HG03066 (cell line): Measurements from ENCODE around the gene SRPRB.

Experiments
- ATAC-seq: cut with Tn5 transposase; IDR thresholded peaks from one replicate; pipeline ENCODE4 v1.9.1; 2021; ENCODE audit warnings: low read depth; ENCODE audit not compliant: unreplicated experiment

The SRPRB gene

DNA sequence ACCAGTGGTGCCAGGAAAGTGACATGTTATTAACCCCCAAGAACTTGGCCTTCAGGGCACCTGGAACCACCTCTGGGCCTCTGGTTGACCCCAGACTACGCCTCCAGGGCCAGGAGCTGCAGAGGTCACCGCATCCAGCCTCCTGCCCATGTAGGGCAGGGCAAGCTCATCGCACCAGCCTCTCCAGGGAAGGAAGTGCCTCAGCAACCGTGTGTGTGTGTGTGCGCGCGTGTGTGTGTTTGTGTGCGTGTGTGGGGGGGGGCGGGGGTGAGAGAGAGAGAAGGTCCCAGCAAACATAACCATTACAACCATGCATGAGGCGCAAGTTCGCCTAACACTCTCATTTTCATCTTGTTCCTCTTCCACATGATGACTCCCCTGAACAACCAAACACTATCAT lies 58.3 kb downstream of the SRPRB start:
- no peak for ATAC-seq

DNA sequence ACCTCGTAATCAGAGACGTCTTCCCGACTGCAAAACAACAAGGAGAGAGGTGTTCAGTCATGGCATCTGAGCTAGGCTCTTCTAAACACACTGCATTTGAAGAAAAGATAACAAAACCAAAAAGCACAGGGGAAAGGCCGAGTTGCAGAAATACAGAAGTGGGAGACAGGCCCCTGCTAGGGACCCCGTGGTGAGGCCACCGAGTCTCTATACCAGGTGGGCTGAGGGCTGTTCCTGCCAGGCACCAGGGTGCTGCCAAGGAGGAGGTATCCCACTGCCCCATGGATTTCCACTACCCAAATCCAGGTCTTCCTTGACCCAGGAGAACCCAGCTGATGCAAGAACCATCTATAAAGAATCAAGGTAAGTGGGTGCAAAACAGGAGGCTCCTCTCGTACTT lies 59.0 kb downstream of the SRPRB start:
- no peak for ATAC-seq

DNA sequence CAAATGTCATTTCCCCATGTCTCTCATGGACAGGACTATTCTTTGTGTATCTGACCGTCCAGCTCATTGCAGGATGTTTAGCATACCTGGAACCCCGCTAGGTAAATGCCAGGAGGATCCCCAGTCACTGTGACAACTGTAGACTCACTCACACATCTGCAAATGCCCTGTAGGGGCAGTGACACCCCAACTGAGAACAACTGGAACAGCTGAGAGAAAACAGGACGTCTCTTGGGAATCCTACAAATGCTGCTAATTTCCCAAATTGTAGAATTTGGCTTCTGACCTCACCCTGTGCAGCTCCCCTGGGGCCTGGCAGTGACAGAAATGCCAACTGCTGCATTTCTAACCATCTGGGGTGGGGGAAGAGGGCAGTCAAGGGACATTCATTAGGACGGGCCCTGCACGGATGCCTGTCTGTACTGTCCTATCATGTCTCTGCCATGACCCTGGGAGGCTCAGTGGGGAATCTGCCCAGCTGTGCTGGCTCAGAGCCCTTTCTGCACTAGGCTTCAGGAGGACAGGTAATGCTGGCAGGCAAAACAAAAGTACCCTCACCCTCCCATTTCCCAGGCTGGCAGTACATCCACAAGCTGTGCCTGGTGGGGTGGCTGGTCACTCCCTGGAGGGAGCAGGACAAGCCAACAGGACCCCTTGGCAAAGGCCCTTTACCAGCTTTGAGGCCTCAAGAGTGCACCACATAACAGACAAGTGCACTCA lies 59.7 kb downstream of the SRPRB start:
- ATAC-seq: no peak

DNA sequence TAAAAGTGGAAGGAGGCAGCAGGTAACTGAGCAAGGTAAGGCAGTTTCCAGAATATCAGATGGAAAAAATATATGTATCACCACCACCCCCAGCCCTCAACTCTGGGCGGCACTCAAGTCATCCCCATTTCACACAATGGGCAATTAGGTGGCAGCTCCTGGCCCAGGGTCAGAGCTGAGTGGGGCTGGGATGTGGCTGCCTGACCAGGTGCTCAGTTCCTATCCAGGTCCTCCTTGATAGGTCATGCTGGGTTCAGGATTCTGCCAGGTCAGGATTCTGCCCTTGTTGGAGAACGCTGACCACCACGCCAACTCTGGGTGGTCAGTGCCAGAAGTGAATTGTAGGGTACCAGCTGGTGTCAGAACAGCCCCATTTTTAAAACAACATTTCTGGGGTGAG lies 60.5 kb downstream of the SRPRB start:
- ATAC-seq: no peak

DNA sequence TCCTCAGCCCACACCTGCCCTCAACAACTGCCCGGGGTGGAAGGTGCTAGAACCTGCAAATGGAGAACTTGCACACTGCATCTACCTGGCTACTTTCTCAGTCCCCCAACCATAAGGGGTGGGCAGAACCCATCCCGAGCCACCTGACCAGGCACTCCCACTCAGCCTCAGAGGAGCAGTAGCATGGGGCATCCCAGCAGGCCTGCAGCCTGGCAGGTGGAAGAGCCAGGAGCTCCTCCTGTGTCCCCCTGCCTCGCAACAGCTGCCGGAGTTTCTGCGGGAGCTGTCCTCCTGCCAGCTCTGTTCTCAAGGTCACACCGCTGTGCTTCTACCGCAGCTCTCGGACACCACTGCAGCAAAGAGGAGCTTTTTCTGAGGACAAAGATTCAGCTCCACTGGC lies 62.6 kb downstream of the SRPRB start:
- ATAC-seq: no peak

DNA sequence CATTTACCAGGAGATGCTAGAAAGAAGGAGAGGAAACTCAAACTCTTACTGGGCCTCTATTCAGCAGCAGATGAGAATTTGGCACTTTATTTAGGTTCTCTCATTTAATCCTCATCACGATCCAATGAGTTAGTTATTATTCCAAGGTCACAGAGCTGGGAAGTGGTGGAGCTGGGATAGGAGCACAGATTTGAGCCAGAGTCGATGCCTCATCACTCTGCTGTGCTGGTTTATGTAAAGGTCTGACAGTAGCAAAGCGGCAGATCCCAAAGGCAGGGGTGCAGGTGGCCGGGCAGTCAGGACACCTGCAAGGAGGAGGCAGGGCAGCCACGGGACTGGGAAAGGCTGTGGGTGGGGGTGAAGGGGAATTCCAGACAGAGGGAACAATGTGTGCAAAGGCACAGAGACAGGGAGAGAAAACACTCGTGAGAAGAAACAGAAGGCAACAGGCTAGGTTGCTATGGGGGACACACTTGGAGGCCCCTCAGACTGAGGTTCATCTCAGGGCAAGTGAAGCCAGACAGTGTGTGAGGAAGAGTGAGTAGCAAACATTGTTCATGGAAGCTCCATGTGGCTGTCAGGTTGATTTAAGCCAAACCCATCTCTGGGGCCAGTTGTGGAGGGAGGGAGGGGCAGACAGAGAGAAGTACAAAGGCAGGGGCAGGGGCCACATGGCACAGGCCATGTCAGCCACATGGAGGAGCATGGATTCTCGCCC lies 63.3 kb downstream of the SRPRB start:
- ATAC-seq: no peak

DNA sequence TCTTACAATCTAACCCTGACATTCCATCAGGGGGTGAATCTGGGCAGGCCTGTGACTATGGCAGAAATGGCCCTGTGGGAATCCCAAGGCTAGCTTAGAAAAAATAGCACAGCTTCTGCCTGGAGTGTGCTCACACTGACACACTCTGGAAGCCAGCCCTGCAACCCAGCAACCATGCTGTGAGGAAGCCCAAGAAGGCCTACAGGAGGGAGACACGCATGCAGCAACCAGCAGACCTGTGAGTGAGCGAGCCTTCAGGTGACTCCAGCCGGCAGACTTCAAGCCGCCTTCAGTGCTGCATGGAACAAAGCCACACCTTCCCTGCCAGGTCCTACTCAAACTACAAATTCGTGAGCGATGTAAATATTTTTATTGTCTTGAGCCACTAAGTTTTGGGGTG lies 64.0 kb downstream of the SRPRB start:
- no peak for ATAC-seq

DNA sequence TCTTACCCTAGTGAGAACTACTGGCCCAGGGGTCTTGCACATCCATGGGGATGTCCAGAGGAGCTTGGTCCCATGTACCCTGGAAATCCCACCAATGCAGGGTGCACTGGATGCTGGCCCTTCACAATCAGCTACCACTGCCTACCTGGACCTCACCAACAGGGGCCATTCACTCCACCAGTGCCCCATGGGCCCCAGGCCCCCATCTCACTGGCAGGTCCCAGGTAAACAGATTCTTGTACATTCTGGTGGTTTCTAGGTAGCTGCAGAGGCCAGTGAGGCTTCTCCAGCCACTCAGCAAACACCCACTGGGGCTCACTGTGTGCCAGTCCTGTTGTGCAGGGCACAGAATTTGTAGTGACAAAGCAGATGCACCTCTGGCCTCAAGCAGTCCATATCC lies 65.2 kb downstream of the SRPRB start:
- no peak for ATAC-seq
